SK-N-SH treated with all-trans-retinoic acid at 6 μM for 48 hours (cell line): ENCODE data around the gene MAP3K10.

Experiments
- ARNTL ChIP-seq: fragments of 450-650 bp; formaldehyde crosslinking; IDR thresholded peaks from 2 replicates; pipeline ENCODE4 v1.5.0; 2020; ENCODE audit warnings: low read depth, mild to moderate bottlenecking, moderate library complexity, borderline replicate concordance
- BACH2 ChIP-seq: fragments of 250-450 bp; sonication (Bioruptor Pico); IDR thresholded peaks from 2 replicates; pipeline ENCODE4 v1.9.0; 2021; ENCODE audit warnings: mild to moderate bottlenecking, borderline replicate concordance
- CSDC2 ChIP-seq: fragments of 250-450 bp; sonication (Bioruptor Pico); IDR thresholded peaks from 2 replicates; pipeline ENCODE4 v1.5.0; 2020; ENCODE audit warnings: mild to moderate bottlenecking, moderate library complexity
- ESRRG ChIP-seq: fragments of 250-450 bp; sonication (Bioruptor Pico); IDR thresholded peaks from 2 replicates; pipeline ENCODE4 v1.6.1; 2021; ENCODE audit warnings: mild to moderate bottlenecking
- ISL1 ChIP-seq: fragments of 250-450 bp; sonication (Bioruptor Pico); IDR thresholded peaks from 2 replicates; pipeline ENCODE4 v2.1.2; 2022; ENCODE audit warnings: mild to moderate bottlenecking, moderate library complexity
- OSR1 ChIP-seq: fragments of 250-450 bp; sonication (Bioruptor Pico); IDR thresholded peaks from 2 replicates; pipeline ENCODE4 v1.8.0; 2022; ENCODE audit warnings: moderate library complexity, mild to moderate bottlenecking, inconsistent platforms
- RARB ChIP-seq: fragments of 250-450 bp; sonication (Bioruptor Pico); IDR thresholded peaks from 2 replicates; pipeline ENCODE4 v1.8.0; 2021; ENCODE audit warnings: mild to moderate bottlenecking, moderate library complexity
- SNAI2 ChIP-seq: fragments of 250-450 bp; sonication (Bioruptor Pico); IDR thresholded peaks from 2 replicates; pipeline ENCODE4 v1.5.0; 2020; ENCODE audit warnings: mild to moderate bottlenecking, moderate library complexity
- ZC3H10 ChIP-seq: fragments of 250-450 bp; sonication (Bioruptor Pico); IDR thresholded peaks from 2 replicates; pipeline ENCODE4 v1.5.1; 2021; ENCODE audit warnings: mild to moderate bottlenecking, moderate library complexity
- ZFP3 ChIP-seq: fragments of 250-450 bp; sonication (Bioruptor Pico); IDR thresholded peaks from 2 replicates; pipeline ENCODE4 v1.5.0; 2020; ENCODE audit warnings: mild to moderate bottlenecking, moderate library complexity
- ZFP30 ChIP-seq: fragments of 450-650 bp; formaldehyde crosslinking; IDR thresholded peaks from 2 replicates; pipeline ENCODE4 v1.5.0; 2022; ENCODE audit warnings: mild to moderate bottlenecking, moderate library complexity
- TF ChIP-seq, protein P1 (sequence below): fragments of 250-450 bp; sonication (Bioruptor Pico); IDR thresholded peaks from 2 replicates; pipeline ENCODE4 v1.8.0; 2020; ENCODE audit warnings: mild to moderate bottlenecking, moderate library complexity, borderline replicate concordance
- TF ChIP-seq, protein P2 (sequence below): fragments of 250-450 bp; sonication (Bioruptor Pico); IDR thresholded peaks from 2 replicates; pipeline ENCODE4 v1.5.1; 2020; ENCODE audit warnings: low read depth, mild to moderate bottlenecking, moderate library complexity

DNA sequence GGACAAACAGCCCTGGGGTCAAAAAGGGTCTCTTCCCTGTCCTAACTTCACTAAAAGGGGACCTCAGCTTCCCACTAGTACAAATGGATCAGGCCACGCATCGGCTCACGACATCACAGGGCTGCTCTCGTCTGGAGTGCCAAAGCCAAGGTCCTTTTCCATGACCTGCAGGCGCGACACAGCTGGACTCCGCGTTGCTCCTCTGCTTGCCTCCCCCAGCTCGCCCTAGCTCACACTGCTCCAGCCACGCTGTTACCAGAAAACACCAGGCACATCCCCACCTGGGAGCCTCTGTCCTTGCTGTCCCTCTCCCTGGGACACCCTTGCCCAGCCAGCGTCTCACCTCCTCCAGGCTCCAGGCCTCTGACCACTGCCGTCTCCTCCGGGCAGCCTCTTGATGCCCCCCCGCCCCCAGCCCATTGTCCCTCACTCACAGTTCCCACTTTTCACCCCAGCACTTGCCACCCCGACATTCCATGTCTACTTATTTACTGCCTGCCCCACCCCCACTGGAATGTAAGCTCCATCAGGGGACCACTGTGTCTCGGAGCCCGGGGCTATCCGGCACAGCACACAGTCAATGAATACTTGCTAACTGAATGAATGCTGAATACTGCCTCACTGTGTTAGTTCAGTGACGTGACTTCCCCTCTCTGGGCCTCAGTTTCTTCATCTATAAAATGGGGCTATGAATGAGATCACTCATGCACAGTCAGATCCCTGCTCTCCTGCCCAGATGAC lies 73.3 kb downstream of the MAP3K10 start:
- TF ChIP-seq ZC3H10 (CRISPR knock-in tag) (no peak), RARB (CRISPR knock-in tag) (no peak), ARNTL (no peak), OSR1 (no peak), ZFP3 (CRISPR knock-in tag) (no peak), SNAI2 (CRISPR knock-in tag) (no peak), CSDC2 (CRISPR knock-in tag) (no peak), ESRRG (no peak), ZFP30 (no peak), BACH2 (CRISPR knock-in tag) (no peak), ISL1 (no peak)
- TF ChIP-seq, protein P1, sequence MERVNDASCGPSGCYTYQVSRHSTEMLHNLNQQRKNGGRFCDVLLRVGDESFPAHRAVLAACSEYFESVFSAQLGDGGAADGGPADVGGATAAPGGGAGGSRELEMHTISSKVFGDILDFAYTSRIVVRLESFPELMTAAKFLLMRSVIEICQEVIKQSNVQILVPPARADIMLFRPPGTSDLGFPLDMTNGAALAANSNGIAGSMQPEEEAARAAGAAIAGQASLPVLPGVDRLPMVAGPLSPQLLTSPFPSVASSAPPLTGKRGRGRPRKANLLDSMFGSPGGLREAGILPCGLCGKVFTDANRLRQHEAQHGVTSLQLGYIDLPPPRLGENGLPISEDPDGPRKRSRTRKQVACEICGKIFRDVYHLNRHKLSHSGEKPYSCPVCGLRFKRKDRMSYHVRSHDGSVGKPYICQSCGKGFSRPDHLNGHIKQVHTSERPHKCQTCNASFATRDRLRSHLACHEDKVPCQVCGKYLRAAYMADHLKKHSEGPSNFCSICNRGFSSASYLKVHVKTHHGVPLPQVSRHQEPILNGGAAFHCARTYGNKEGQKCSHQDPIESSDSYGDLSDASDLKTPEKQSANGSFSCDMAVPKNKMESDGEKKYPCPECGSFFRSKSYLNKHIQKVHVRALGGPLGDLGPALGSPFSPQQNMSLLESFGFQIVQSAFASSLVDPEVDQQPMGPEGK (CRISPR knock-in tag), result no peak
- TF ChIP-seq, protein P2, sequence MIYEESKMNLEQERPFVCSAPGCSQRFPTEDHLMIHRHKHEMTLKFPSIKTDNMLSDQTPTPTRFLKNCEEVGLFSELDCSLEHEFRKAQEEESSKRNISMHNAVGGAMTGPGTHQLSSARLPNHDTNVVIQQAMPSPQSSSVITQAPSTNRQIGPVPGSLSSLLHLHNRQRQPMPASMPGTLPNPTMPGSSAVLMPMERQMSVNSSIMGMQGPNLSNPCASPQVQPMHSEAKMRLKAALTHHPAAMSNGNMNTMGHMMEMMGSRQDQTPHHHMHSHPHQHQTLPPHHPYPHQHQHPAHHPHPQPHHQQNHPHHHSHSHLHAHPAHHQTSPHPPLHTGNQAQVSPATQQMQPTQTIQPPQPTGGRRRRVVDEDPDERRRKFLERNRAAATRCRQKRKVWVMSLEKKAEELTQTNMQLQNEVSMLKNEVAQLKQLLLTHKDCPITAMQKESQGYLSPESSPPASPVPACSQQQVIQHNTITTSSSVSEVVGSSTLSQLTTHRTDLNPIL, result no peak
